Thyroid gland (tissue), 4 donors: Measurements from ENCODE around the gene HP1BP3.

Experiments used
- CTCF ChIP-seq, 6 experiments: fragments of 200-600 bp in 3 of 6; fragments of 450-650 bp in 3 of 6; sonication (generic) in 3 of 6; IDR thresholded peaks; one replicate each; pipeline ENCODE4 v1.5.1; 2016 to 2019; ENCODE audit warnings: antibody characterized with exemption in 6 of 6, mild to moderate bottlenecking in 2 of 6, inconsistent platforms in 1 of 6, moderate library complexity in 1 of 6
- POLR2A ChIP-seq, 2 donors: fragments of 450-650 bp; IDR thresholded peaks; one replicate each; pipeline ENCODE4 v1.6.1; 2017; ENCODE audit warnings: antibody characterized with exemption in 2 of 2, mild to moderate bottlenecking in 2 of 2, moderate library complexity in 1 of 2

- TF ChIP-seq POLR2A (IDR thresholded peaks at IDR 0.05) (no peak), CTCF (IDR thresholded peaks at IDR 0.05) (no peak)
These were observed 78.2 kb downstream of the HP1BP3 start for GRCh38 chr1:20708891-20709290.
